Psoas muscle (tissue), 8 donors: ENCODE measurements around the gene IMMP1L. TPM values are rescaled to one million over a fixed set of nuclear protein-coding genes. Genes with fewer than 3 reads are reported as not detected.
"Not testable (repeated sequence)": the region's sequence is repeated elsewhere in the genome, so short reads cannot be mapped to it uniquely, and the experiment has no call there.

ENCODE experiments used
- ATAC-seq, 4 donors: fragments of 200-7000 bp; cut with Tn5 transposase; one replicate each; pipeline ENCODE4 v1.9.1; 2020; ENCODE audit warnings: moderate library complexity in 3 of 4, mild to moderate bottlenecking in 2 of 4
- DNase-seq, 2 donors: peaks; one replicate each; pipeline ENCODE4 v3.0.0-alpha.2; 2020
- H3K27ac ChIP-seq: fragments of 200-600 bp; one replicate; pipeline ENCODE4 v1.8.0; 2022
- H3K27me3 ChIP-seq, 3 donors: fragments of 200-600 bp in 1 of 3; one replicate each; pipeline versions ENCODE4 v1.6.1 to v1.8.0; 2013 to 2022; ENCODE audit warnings: low read length in 2 of 3, mild to moderate bottlenecking in 2 of 3, moderate library complexity in 1 of 3; ENCODE audit not compliant: insufficient read depth in 3 of 3
- H3K36me3 ChIP-seq, 2 donors: fragments of 200-600 bp in 1 of 2; one replicate each; pipeline versions ENCODE4 v1.6.1 to v1.8.0; 2013 to 2022; ENCODE audit warnings: low read depth in 1 of 2, mild to moderate bottlenecking in 1 of 2, moderate library complexity in 1 of 2; ENCODE audit not compliant: insufficient read depth in 1 of 2
- H3K4me1 ChIP-seq: fragments of 200-600 bp; one replicate; pipeline ENCODE4 v1.8.0; 2022
- H3K4me3 ChIP-seq: fragments of 200-600 bp; one replicate; pipeline ENCODE4 v1.8.0; 2022; ENCODE audit warnings: mild to moderate bottlenecking
- H3K9me3 ChIP-seq: fragments of 200-600 bp; one replicate; pipeline ENCODE4 v1.8.0; 2022
- CTCF ChIP-seq: fragments of 200-600 bp; IDR thresholded peaks from one replicate; pipeline ENCODE4 v1.8.0; 2022; ENCODE audit warnings: antibody characterized with exemption
- WGBS, 3 donors: extraction: QIAGEN DNeasy Blood & Tissue Kit; methylation state at CpG; one replicate each; pipeline versions ENCODE4 v1.1.6 to v1.1.7; 2013; 5-methylcytosine and 5-hydroxymethylcytosine counted together
- intact Hi-C, 2 donors: fragments of 100-400 bp; cut with DNase I; formaldehyde crosslinking; loops; one replicate each; pipeline versions ENCODE4 v1.11.0 to v1.14.2; 2022
- polyA plus RNA-seq, 3 donors: library from polyadenylated mRNA; stranded (reverse); fragments of 200-250 nt; gene quantifications; one replicate each; pipeline ENCODE4 v1.2.3, GENCODE V29; 2013
- total RNA-seq, 4 donors: library from RNA; stranded (reverse); fragmentation: NEBNext Ultra II Directional in 2 of 4; extraction: Animal tissue kit (Norgen Biotek cat#: 25700) in 2 of 4; gene quantifications; one replicate each; pipeline versions ENCODE4 v1.2.1 to v1.2.4, GENCODE V29; 2021 to 2023
- donor health status: healthy with polysubstance abuse.
- donor health status: DM: no; HTN: no; CAD: no; lungs with moderate emphysema.
- donor health status: Bipolar disorder and iron deficiency.
- donor health status: healthy.
- donor health status: DM: yes; HTN: yes; CAD: no.
- donor health status: DM: no; HTN: no; CAD: no.
- donor health status: DM: no; HTN: no; CAD: no.
- donor health status: DM: yes; HTN: yes; CAD: no.

Gene IMMP1L
- total and polyA plus RNA-seq, 7 donors = 15.5 to 42.1 (median 26.3) TPM

DNA sequence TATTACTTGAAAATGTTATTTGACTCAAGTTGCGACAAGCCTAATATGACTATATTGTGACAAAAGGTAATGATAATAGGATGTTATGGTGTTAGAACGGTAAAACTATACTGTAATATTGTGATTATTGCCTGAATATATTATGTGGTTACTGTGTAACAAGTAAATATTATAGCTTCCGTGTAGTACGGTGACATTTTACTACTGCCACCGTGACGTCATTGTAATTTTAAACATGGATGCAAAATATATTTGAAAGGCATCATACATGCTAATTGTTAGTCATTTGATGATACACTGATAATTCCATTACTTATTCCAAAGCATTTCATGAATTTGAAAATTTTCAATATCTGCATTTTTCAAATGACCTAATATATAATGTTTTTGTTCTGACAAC is 2.7 kb upstream of the IMMP1L start:
- Histone ChIP-seq H3K4me3 (no peak overlapping the region), H3K9me3 (no peaks in the 10 kb centered on the region), H3K36me3 (no peaks in the 10 kb centered on the region), H3K27ac (no peak overlapping the region), H3K27me3 (no peaks in the 10 kb centered on the region), H3K4me1 (peaks cover 27% of the 10 kb centered on the region)
- 86 to 96% (median 87%) methylated on average over 6 of the region's 6 CpGs for WGBS, 3 donors
- no peak for DNase-seq
- ATAC-seq = no peak
- intact Hi-C loops = no loop called here
- TF ChIP-seq CTCF = no peak

- Histone ChIP-seq H3K4me1 (peaks cover 27% of the 10 kb centered on the region), H3K9me3 (no peaks in the 10 kb centered on the region), H3K27ac (peak overlapping the region; percentile 85), H3K27me3 (no peaks in the 10 kb centered on the region), H3K36me3 (peaks cover 0 to 7% of the 10 kb centered on the region in 2 donors), H3K4me3 (peak overlapping the region; percentile 95)
- ATAC-seq (peak in 2 of 4 donors; percentile 8 to 41), DNase-seq (no peak)
- WGBS, 3 donors = 1% methylated on average over 8 of the region's 8 CpGs
- no peak for TF ChIP-seq CTCF
- intact Hi-C loops = no loop called here
These were observed 382 bp downstream of the IMMP1L start for GRCh38 chr11:31509051-31509428.

GRCh38 chr11:31500560-31500959 is 8.9 kb downstream of the IMMP1L start:
- H3K4me1 ChIP-seq = peaks cover 9% of the 10 kb centered on the region
- TF ChIP-seq CTCF = no peak
- intact Hi-C loops = no loop called here
- whole genome bisulfite sequencing, 3 donors = 82 to 84% (median 82%) methylated on average over 2 of the region's 2 CpGs
- peaks cover 0 to 7% of the 10 kb centered on the region in 2 donors for H3K36me3 ChIP-seq
- H3K27ac ChIP-seq = no peak overlapping the region
- ATAC-seq (no peak), DNase-seq (no peak)
- no peak overlapping the region for H3K4me3 ChIP-seq
- H3K27me3 ChIP-seq = no peaks in the 10 kb centered on the region
- no peaks in the 10 kb centered on the region for H3K9me3 ChIP-seq

DNA sequence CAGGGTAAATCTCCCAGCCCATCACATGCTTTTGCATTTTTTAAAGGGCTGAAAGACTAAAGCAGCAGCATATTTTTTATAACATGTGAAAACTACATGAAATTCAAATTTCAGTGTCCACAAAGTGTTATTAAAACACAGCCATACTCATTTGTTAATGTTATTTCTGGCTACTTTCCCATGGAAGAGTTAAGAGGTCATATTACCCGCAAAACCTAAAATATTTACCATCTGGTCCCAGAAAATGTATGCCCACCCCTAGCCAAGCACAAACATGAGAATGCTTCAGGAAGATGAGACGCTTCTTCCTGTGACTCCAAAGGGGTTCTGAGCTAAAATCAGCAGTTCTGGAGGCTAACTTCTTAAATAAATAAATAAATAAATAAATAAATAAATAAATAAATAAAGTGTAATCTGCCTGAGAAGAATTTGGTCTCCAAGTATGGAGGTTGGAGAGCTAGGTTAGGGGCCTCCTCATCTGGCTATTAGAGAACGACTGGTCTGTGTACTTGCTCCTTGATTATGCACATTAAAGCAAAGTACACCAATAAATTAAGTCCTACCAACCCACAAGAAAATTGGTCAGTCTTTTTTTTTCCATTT is 9.7 kb downstream of the IMMP1L start:
- H3K27me3 ChIP-seq = no peaks in the 10 kb centered on the region
- intact Hi-C loops = no loop called here

DNA sequence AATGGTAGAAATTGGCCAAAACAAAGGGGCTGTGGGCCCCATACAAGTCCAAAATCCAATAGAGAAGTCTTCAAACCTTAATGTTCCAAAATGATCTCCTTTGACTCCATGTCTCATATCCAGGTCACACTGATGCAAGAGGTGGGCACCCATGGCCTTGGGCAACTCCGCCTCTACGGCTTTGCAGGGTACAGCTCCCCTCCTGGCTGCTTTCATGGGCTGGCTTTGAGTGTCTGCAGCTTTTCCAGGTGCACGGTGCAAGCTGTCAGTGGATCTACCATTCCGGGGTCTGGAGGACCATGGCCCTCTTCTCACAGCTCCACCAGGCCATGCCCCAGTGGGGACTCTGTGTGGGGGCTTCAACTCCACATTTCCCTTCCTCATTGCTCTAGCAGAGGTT is 15.7 kb downstream of the IMMP1L start:
- H3K27ac ChIP-seq, intact Hi-C loops, H3K27me3 ChIP-seq, H3K4me3 ChIP-seq, ATAC-seq, H3K36me3 ChIP-seq, DNase-seq, H3K9me3 ChIP-seq: not testable (repeated sequence)
- 98 to 100% (median 99%) methylated on average over 4 of the region's 4 CpGs for WGBS, 3 donors
- H3K4me1 ChIP-seq = peaks cover 11% of the 10 kb centered on the region

More for the DNA sequence above, 9.7 kb downstream of the IMMP1L start:
- Histone ChIP-seq H3K4me3 (no peak overlapping the region), H3K36me3 (peaks cover 0 to 5% of the 10 kb centered on the region in 2 donors), H3K27ac (no peak overlapping the region), H3K4me1 (peaks cover 9% of the 10 kb centered on the region), H3K9me3 (no peaks in the 10 kb centered on the region)
- 88 to 96% (median 90%) methylated on average over 3 of the region's 3 CpGs for WGBS, 3 donors
- TF ChIP-seq CTCF = no peak
- ATAC-seq (no peak), DNase-seq (no peak)
